Measurements from ENCODE around the gene NRXN3.

DNA sequence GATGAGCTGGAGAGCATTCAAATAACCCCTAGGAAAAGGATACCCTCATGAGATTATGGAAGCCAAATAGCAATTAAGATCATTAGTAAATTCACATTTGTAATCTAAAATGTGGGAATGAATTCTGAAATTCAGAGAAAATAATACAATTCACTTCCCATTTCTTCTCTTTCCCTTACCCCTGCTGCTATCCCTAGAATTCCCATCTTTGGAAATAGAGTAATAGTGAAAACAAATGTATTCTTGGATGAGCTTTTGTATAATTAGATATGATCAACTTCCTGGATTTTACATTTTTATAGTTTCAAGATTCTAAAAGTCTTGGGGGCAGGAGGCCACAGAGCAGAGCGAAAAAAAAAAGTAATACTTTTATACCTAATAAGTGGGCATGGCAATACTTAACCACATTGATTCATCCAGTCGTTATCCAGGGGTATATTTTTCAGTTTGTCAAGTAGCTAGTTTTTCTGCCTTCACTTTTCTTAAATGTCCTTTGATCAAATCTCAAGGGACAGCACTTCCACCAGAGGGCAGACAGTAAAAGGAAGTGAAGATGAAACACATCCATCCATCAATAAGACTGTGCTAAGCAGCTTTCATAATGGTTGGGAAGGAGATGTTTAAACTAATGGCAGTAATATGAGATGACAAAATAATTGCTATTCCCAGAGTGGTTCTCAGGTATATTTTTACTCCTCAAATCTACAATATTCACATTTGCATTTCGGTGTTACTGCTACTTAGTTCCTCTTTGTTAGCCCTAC lies 1639.9 kb downstream of the NRXN3 start:
- TF ChIP-seq RAD21 (IDR thresholded peaks at IDR 0.05; ENCODE audit: low read length) (peak; percentile 43), POLR2A (IDR thresholded peaks at IDR 0.05; ENCODE audit: low read depth, low read length) (no peak), SMC3 (IDR thresholded peaks at IDR 0.05; ENCODE audit: low read depth, low read length) (peak; percentile 33; the same call in 1 of the 2 replicates), MAZ (IDR thresholded peaks at IDR 0.05; ENCODE audit: borderline replicate concordance, low read depth, low read length) (no peak), CHD1 (IDR thresholded peaks at IDR 0.05; ENCODE audit: low read depth, low read length) (no peak), MAFK (IDR thresholded peaks at IDR 0.05; ENCODE audit: low read depth, low read length) (no peak), RCOR1 (IDR thresholded peaks at IDR 0.05; ENCODE audit: insufficient replicate concordance, low read length) (no peak), MXI1 (IDR thresholded peaks at IDR 0.05; ENCODE audit: borderline replicate concordance, low read depth, low read length) (no peak), RFX5 (IDR thresholded peaks at IDR 0.05; ENCODE audit: low read depth, low read length) (no peak), NFE2L2 (IDR thresholded peaks at IDR 0.05; ENCODE audit: low read depth, low read length) (no peak)
- TF ChIP-seq, protein P1, sequence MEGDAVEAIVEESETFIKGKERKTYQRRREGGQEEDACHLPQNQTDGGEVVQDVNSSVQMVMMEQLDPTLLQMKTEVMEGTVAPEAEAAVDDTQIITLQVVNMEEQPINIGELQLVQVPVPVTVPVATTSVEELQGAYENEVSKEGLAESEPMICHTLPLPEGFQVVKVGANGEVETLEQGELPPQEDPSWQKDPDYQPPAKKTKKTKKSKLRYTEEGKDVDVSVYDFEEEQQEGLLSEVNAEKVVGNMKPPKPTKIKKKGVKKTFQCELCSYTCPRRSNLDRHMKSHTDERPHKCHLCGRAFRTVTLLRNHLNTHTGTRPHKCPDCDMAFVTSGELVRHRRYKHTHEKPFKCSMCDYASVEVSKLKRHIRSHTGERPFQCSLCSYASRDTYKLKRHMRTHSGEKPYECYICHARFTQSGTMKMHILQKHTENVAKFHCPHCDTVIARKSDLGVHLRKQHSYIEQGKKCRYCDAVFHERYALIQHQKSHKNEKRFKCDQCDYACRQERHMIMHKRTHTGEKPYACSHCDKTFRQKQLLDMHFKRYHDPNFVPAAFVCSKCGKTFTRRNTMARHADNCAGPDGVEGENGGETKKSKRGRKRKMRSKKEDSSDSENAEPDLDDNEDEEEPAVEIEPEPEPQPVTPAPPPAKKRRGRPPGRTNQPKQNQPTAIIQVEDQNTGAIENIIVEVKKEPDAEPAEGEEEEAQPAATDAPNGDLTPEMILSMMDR (conservative IDR thresholded peaks at IDR 0.05; ENCODE audit: low read depth, low read length): peak; percentile 38
- TF ChIP-seq, protein P2, sequence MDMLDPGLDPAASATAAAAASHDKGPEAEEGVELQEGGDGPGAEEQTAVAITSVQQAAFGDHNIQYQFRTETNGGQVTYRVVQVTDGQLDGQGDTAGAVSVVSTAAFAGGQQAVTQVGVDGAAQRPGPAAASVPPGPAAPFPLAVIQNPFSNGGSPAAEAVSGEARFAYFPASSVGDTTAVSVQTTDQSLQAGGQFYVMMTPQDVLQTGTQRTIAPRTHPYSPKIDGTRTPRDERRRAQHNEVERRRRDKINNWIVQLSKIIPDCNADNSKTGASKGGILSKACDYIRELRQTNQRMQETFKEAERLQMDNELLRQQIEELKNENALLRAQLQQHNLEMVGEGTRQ (IDR thresholded peaks at IDR 0.05; ENCODE audit: low read depth, low read length): no peak

All from IMR-90 (cell line).